ENCODE measurements around the gene KCNK15.

The KCNK15 gene

GRCh38 chr20:44746367-44747165 is 901 bp downstream of the KCNK15 start:
- peak overlapping the region; percentile 30 for H3K4me3 ChIP-seq (ENCODE audit: low read depth, low read length)
- no peak for DNase-seq (ENCODE audit: low read depth)
- no peak for TF ChIP-seq CTCF (IDR thresholded peaks at IDR 0.05; ENCODE audit: low read depth, low read length, missing control alignments)
- in situ Hi-C loops (cut with HindIII; ENCODE audit: low sequenced_read_pairs) = no loop called here

- peak; percentile 82 for TF ChIP-seq CTCF (IDR thresholded peaks at IDR 0.05; ENCODE audit: low read depth, low read length, missing control alignments)
- in situ Hi-C loops (cut with HindIII; ENCODE audit: low sequenced_read_pairs) = no loop called here
- no peak overlapping the region for H3K4me3 ChIP-seq (ENCODE audit: low read depth, low read length)
- DNase-seq (ENCODE audit: low read depth) = peak; percentile 56
These were observed 1.7 kb downstream of the KCNK15 start for GRCh38 chr20:44747166-44748004.

DNA sequence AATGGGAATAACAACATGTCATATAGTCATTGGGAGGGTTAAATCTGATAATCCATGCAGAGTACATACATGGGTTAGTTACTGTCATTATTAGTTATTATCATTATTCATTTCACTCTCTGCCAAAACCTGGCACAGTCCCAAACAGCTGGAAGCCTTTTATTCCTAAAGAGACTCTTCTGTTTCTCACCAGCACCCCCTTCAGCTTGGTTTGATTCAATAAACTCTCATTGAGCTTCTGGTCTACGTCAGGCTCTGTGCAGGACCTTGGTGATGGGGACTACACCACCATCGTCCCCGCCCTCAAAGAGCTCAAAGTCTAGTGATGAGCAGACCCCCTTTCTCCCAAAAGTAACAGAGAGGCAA is 2.3 kb downstream of the KCNK15 start:
- no peak overlapping the region for H3K4me3 ChIP-seq (ENCODE audit: low read depth, low read length)
- no peak for DNase-seq (ENCODE audit: low read depth)
- no peak for TF ChIP-seq CTCF (IDR thresholded peaks at IDR 0.05; ENCODE audit: low read depth, low read length, missing control alignments)
- in situ Hi-C loops (cut with HindIII; ENCODE audit: low sequenced_read_pairs) = no loop called here

- no peak for TF ChIP-seq CTCF (IDR thresholded peaks at IDR 0.05; ENCODE audit: low read depth, low read length, missing control alignments)
- H3K4me3 ChIP-seq (ENCODE audit: low read depth, low read length) = no peak overlapping the region
- DNase-seq (ENCODE audit: low read depth) = no peak
- in situ Hi-C loops (cut with HindIII; ENCODE audit: low sequenced_read_pairs) = loop anchor here (5.0 kb wide), 1 partner anchor 117 kb away; no protein-coding TSS in a partner anchor
These were observed 4.6 kb downstream of the KCNK15 start for GRCh38 chr20:44750081-44750805.

GRCh38 chr20:44752099-44752931 is 6.7 kb downstream of the KCNK15 start:
- no peak for TF ChIP-seq CTCF (IDR thresholded peaks at IDR 0.05; ENCODE audit: low read depth, low read length, missing control alignments)
- DNase-seq (ENCODE audit: low read depth) = no peak
- in situ Hi-C loops (cut with HindIII; ENCODE audit: low sequenced_read_pairs) = loop anchor here (5.0 kb wide), 1 partner anchor 115 kb away; no protein-coding TSS in a partner anchor
- no peak overlapping the region for H3K4me3 ChIP-seq (ENCODE audit: low read depth, low read length)
